AG10803 (cell line): ENCODE data around the gene FSIP1.

ENCODE experiments used
- DNase-seq: peaks from one replicate; pipeline ENCODE4 v3.0.0; 2010; ENCODE audit warnings: low read depth
- H3K4me3 ChIP-seq: 2 replicates; pipeline ENCODE4 v1.5.1; 2011; ENCODE audit warnings: mild to moderate bottlenecking, low read length, control low read depth
- TF ChIP-seq, protein P1 (sequence below): conservative IDR thresholded peaks from 2 replicates; pipeline ENCODE4 v1.5.1; 2011; ENCODE audit warnings: mild to moderate bottlenecking, low read length, control low read depth, inconsistent platforms

The FSIP1 gene

DNA sequence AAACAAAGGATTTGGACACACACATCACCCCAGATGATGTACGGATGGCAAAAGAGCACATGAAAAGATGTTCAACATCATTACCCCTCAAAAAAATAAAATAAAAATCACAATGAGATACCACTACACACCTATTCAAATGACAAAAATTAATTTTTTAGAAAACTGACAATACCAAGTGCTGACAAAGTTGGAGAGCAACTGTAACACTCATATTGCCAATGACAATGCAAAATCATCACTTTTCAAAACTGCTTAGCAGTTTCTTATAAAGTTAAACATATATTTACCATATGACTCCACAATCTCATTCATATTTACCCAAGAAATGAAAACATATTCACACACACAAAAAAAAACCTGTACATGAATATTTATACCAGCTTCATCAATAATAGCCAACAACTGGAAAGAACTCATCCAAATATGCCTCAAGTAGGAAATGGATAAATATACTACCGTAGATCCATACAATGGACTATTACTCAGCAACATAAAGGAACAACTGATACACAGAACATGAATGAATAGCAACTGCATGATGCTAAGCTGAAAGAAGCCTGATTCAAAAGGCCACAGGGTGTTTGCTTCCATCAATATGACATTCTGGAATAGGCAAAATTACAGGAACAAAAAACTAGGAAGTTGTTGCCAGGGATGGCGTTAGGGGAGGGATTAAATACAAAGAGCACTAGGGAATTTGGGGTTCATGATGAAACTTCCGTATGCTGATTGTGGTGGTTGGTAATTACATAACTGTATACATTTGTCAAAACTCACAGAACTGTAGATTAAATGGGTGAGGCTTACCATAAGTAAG is 1.3 kb downstream of the FSIP1 start:
- TF ChIP-seq, protein P1, sequence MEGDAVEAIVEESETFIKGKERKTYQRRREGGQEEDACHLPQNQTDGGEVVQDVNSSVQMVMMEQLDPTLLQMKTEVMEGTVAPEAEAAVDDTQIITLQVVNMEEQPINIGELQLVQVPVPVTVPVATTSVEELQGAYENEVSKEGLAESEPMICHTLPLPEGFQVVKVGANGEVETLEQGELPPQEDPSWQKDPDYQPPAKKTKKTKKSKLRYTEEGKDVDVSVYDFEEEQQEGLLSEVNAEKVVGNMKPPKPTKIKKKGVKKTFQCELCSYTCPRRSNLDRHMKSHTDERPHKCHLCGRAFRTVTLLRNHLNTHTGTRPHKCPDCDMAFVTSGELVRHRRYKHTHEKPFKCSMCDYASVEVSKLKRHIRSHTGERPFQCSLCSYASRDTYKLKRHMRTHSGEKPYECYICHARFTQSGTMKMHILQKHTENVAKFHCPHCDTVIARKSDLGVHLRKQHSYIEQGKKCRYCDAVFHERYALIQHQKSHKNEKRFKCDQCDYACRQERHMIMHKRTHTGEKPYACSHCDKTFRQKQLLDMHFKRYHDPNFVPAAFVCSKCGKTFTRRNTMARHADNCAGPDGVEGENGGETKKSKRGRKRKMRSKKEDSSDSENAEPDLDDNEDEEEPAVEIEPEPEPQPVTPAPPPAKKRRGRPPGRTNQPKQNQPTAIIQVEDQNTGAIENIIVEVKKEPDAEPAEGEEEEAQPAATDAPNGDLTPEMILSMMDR = no peak
- DNase-seq = no peak
- H3K4me3 ChIP-seq = no peak overlapping the region

DNA sequence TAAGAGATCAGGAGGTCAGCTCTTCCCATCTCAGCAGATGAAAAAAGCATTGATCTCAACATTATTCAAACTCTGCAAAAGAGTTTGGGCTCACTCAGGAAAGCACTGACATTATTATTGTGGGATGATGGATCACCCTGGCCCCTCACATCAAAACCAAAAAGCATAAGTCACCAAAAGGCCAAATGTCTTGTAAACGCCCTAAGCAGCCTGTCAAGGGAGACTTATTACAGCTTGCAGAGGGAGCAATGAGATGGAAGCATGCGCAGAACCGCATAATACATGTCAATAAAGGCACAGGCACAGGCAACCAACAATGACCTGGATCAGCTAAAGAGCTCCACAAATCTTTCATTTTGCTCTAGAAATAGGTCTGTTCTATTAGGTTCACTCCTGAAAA is 4.6 kb downstream of the FSIP1 start:
- no peak overlapping the region for H3K4me3 ChIP-seq

GRCh38 chr15:39777496-39777895 is 5.1 kb downstream of the FSIP1 start:
- TF ChIP-seq, protein P1 = no peak
- DNase-seq = no peak
- H3K4me3 ChIP-seq = no peak overlapping the region

More for the DNA sequence above, 4.6 kb downstream of the FSIP1 start:
- no peak for DNase-seq
- TF ChIP-seq, protein P1 = no peak

DNA sequence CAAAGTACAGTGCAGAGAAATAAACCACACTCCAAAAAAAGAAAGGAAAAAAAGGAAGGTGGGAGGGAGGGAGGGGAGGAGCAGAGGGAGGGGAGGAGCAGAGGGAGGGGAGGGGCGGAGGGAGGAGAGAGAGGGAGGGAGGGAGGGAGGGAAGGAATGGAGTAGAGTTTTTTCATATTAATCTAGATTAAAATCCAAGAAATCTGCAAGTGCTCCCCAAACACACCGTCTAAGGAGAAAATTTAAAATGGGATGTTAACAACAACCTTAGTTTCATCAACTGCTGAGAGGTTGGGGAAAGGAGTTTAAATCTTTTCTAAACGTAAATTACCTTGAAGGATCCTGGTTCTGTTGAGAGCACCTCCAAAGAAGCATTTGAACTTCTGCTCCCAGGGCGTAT is 6.6 kb downstream of the FSIP1 start:
- TF ChIP-seq, protein P1 = no peak
- DNase-seq = no peak
- H3K4me3 ChIP-seq = no peak overlapping the region

- TF ChIP-seq, protein P1 = no peak
- H3K4me3 ChIP-seq = no peak overlapping the region
- DNase-seq = no peak
Measured at GRCh38 chr15:39774688-39775267, 7.9 kb downstream of the FSIP1 start.

DNA sequence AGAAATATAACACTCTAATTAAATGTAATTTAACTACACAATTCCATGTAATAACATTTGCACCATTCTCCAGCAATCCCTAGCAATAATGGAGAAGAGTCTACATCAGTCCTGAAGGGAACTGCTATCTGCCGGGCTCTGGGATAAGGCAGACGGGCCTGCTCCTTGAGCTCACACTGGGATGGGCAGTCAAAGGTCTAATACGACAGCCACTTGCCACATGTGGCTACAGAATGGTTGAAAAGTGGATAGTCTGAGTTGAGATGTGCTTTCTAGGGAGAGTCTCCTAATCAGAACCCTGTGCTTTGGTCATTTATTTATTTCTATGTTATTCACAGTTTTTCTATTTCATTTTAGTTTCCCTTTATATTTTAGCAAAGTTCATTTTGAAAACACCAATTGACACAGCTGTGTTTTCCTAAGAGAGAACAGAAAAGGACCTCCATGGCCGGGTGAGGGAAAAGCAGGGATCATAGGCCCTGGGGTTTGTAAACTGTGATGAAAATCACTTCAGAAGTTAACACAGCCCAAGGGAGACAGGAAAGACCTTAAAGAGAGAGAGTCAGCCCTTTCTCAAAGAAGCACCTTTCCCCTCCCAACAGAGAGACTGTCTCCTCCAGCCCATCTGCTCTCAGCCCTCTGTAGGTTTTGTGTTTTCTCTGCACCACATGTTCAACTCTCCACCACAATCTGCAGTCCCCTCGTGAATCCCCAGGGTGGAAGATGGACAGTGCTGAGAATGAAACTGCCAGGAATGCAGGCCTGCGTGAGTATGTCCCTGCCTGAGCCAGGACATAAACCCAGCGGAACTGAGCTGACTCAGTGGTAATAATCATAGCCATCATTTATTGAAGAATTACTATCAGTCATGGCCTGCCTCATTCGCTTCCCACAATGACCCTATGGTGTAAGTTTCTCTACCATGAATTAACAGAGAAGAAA is 11.6 kb downstream of the FSIP1 start:
- TF ChIP-seq, protein P1 = peak; percentile 35
- peak; percentile 97 for DNase-seq

More for the DNA sequence above, 11.6 kb downstream of the FSIP1 start:
- no peak overlapping the region for H3K4me3 ChIP-seq
